Upper lobe of left lung (tissue), 6 donors: ENCODE measurements around the gene ABCD1. TPM values are rescaled to one million over a fixed set of nuclear protein-coding genes. Genes with fewer than 3 reads are reported as not detected.

Source experiments
- ATAC-seq, 2 donors: fragments of 200-7000 bp; cut with Tn5 transposase; one replicate each; pipeline ENCODE4 v1.9.1; 2022; ENCODE audit warnings: mild to moderate bottlenecking in 2 of 2, moderate library complexity in 2 of 2; ENCODE audit not compliant: low FRiP score in 2 of 2
- DNase-seq, 2 donors: peaks; one replicate each; pipeline ENCODE4 v3.0.0-alpha.2; 2019 to 2020
- H3K27ac ChIP-seq, 4 donors: fragments of 200-600 bp; sonication (generic); one replicate each; pipeline ENCODE4 v1.5.1; 2016 to 2019
- H3K27me3 ChIP-seq, 4 donors: fragments of 200-600 bp; sonication (generic); one replicate each; pipeline ENCODE4 v1.5.1; 2017 to 2019
- H3K36me3 ChIP-seq, 4 donors: fragments of 200-600 bp; sonication (generic); one replicate each; pipeline ENCODE4 v1.5.1; 2016 to 2019
- H3K4me1 ChIP-seq, 4 donors: fragments of 200-600 bp; sonication (generic); one replicate each; pipeline ENCODE4 v1.5.1; 2018 to 2019
- H3K4me3 ChIP-seq, 4 donors: fragments of 200-600 bp; sonication (generic); one replicate each; pipeline ENCODE4 v1.5.1; 2017 to 2019; ENCODE audit warnings: mild to moderate bottlenecking in 2 of 4, moderate library complexity in 1 of 4
- H3K9me3 ChIP-seq, 4 donors: fragments of 200-600 bp; sonication (generic); one replicate each; pipeline ENCODE4 v1.5.1; 2018 to 2019
- CTCF ChIP-seq, 6 experiments: fragments of 450-650 bp in 4 of 6; fragments of 200-600 bp in 2 of 6; sonication (generic) in 2 of 6; IDR thresholded peaks; one replicate each; pipeline ENCODE4 v1.5.1; 2016 to 2019; ENCODE audit warnings: antibody characterized with exemption in 6 of 6
- EP300 ChIP-seq, 4 donors: sonication (generic); formaldehyde crosslinking; IDR thresholded peaks; one replicate each; pipeline ENCODE4 v1.5.1; 2017; ENCODE audit warnings: antibody characterized with exemption in 4 of 4, control low read depth in 2 of 4
- POLR2A ChIP-seq, 4 donors: fragments of 450-650 bp; IDR thresholded peaks; one replicate each; pipeline ENCODE4 v1.5.1; 2016 to 2017; ENCODE audit warnings: antibody characterized with exemption in 4 of 4, mild to moderate bottlenecking in 2 of 4
- POLR2AphosphoS5 ChIP-seq, 2 donors: sonication (generic); formaldehyde crosslinking; IDR thresholded peaks; one replicate each; pipeline ENCODE4 v1.5.1; 2017; ENCODE audit warnings: antibody characterized with exemption in 2 of 2
- WGBS, 2 donors: methylation state at CpG; one replicate each; pipeline ENCODE4 v1.1.5; 2017 to 2018; 5-methylcytosine and 5-hydroxymethylcytosine counted together
- total RNA-seq, 6 donors: library from RNA; depleted of rRNA in 4 of 6; stranded (reverse); fragments of >200 nt in 4 of 6; gene quantifications; one replicate each; pipeline versions ENCODE4 v1.1.0 to v1.2.1, GENCODE V29; 2016 to 2021
- donor health status: DM: no; HTN: no; CAD: no; lungs with moderate emphysema.
- donor health status: DM: no; HTN: yes; CAD: no; lungs with severe emphysema.

ABCD1 gene
- total RNA-seq, 6 donors from 2014 or later: 9.8 to 28.1 (median 17.9) TPM

DNA sequence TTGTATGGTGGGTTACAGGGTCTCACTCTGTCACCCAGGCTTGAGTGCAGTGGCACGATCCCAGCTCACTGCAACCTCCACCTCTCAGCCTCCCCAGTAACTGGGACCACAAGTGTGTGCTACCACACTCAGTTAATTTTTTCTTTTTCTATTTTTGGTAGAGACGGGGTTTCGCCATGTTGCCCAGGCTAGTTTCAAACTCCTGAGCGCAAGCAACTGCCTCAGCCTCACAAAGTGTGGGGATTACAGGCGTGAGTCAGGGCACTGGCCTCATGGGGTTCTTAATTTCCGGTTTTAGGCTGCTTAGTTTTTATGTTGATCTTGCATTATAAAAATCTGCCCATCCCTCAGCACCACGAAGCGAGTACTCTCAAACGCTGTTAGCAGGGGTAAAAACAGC, 7.2 kb upstream of the ABCD1 start:
- Histone ChIP-seq H3K9me3 (no peaks in the 10 kb centered on the region), H3K36me3 (peaks cover 0 to 71% (median 18%) of the 10 kb centered on the region in 4 donors), H3K4me3 (no peak overlapping the region), H3K27ac (no peak overlapping the region), H3K27me3 (no peaks in the 10 kb centered on the region), H3K4me1 (peaks cover 0 to 6% (median 2%) of the 10 kb centered on the region in 4 donors)
- no peak for TF ChIP-seq POLR2AphosphoS5 (IDR thresholded peaks at IDR 0.05)
- no peak for TF ChIP-seq CTCF (IDR thresholded peaks at IDR 0.05)
- no peak for TF ChIP-seq EP300 (IDR thresholded peaks at IDR 0.05)
- no peak for TF ChIP-seq POLR2A (IDR thresholded peaks at IDR 0.05)
- whole genome bisulfite sequencing, 2 donors: 94 to 97% methylated on average over 9 of the region's 9 CpGs
- DNase-seq (no peak), ATAC-seq (no peak)

DNA sequence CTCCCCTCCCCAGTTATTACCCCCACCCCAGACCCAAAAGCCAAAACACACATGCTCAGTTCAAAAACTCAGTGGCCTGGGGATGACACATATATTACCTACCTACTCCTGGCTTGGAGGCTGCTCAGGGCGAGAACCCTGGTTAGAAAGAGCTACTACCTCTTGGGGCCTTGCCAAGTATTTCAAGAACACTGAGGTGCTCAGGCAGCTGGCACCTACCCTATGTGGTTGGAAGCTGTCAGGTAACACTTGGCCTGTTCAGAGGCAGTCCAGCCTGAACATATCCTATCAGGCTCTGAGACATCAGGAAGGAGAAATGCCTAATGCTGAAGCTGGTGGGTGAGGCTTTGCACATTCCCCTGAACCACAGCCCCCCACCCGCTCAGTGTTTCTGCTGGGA, 5.4 kb upstream of the ABCD1 start:
- Histone ChIP-seq H3K9me3 (peaks cover 0 to 8% (median 0%) of the 10 kb centered on the region in 4 donors), H3K27ac (no peak overlapping the region), H3K27me3 (no peaks in the 10 kb centered on the region), H3K4me1 (peaks cover 6 to 12% (median 10%) of the 10 kb centered on the region in 4 donors), H3K36me3 (peaks cover 0 to 59% (median 15%) of the 10 kb centered on the region in 4 donors), H3K4me3 (no peak overlapping the region)
- WGBS, 2 donors: 78 to 83% methylated on average over 1 to 2 of the region's 2 CpGs
- ATAC-seq (peak in 1 of 2 donors; percentile 44), DNase-seq (peak in 1 of 2 donors; percentile 56)
- TF ChIP-seq EP300 (IDR thresholded peaks at IDR 0.05) (no peak), POLR2A (IDR thresholded peaks at IDR 0.05) (no peak), CTCF (IDR thresholded peaks at IDR 0.05) (no peak), POLR2AphosphoS5 (IDR thresholded peaks at IDR 0.05) (no peak)

GRCh38 chrX:153719701-153720100, 5.0 kb upstream of the ABCD1 start:
- peaks cover 0 to 54% (median 14%) of the 10 kb centered on the region in 4 donors for H3K36me3 ChIP-seq
- TF ChIP-seq EP300 (IDR thresholded peaks at IDR 0.05) (no peak), POLR2AphosphoS5 (IDR thresholded peaks at IDR 0.05) (no peak), POLR2A (IDR thresholded peaks at IDR 0.05) (no peak), CTCF (IDR thresholded peaks at IDR 0.05) (no peak)

GRCh38 chrX:153722704-153723350, 1.8 kb upstream of the ABCD1 start:
- Histone ChIP-seq H3K27ac (peak overlapping the region; percentile 86 to 91 (median 89)), H3K4me1 (peaks cover 37 to 44% (median 39%) of the 10 kb centered on the region in 4 donors), H3K9me3 (peaks cover 0 to 9% (median 0%) of the 10 kb centered on the region in 4 donors), H3K27me3 (peaks cover 0 to 7% (median 0%) of the 10 kb centered on the region in 4 donors), H3K36me3 (peaks cover 0 to 34% (median 10%) of the 10 kb centered on the region in 4 donors), H3K4me3 (peak overlapping the region in 3 of 4 donors; percentile 65 to 82 (median 75))
- 56 to 60% methylated on average over 2 to 12 of the region's 12 CpGs for WGBS, 2 donors
- DNase-seq (peak in 1 of 2 donors; percentile 40), ATAC-seq (no peak)
- peak in 1 of 4 donors; percentile 48 for TF ChIP-seq POLR2A (IDR thresholded peaks at IDR 0.05)
- TF ChIP-seq EP300 (IDR thresholded peaks at IDR 0.05): peak in 1 of 4 donors; percentile 33
- peak in 1 of 2 donors; percentile 10 for TF ChIP-seq POLR2AphosphoS5 (IDR thresholded peaks at IDR 0.05)
- TF ChIP-seq CTCF (IDR thresholded peaks at IDR 0.05): no peak

More at GRCh38 chrX:153719701-153720100, 5.0 kb upstream of the ABCD1 start:
- 65% methylated on average over 2 of the region's 2 CpGs; no CpG with 5 or more reads in 1 of the 2 donors for WGBS, 2 donors
- DNase-seq (no peak), ATAC-seq (no peak)
- no peak overlapping the region for H3K4me3 ChIP-seq
- H3K9me3 ChIP-seq: peaks cover 0 to 9% (median 0%) of the 10 kb centered on the region in 4 donors
- no peak overlapping the region for H3K27ac ChIP-seq
- H3K4me1 ChIP-seq: peaks cover 6 to 12% (median 10%) of the 10 kb centered on the region in 4 donors
- no peaks in the 10 kb centered on the region for H3K27me3 ChIP-seq
